IMR-90 (cell line): ENCODE results near the gene C6orf120. TPM values are rescaled to one million over a fixed set of nuclear protein-coding genes. Genes with fewer than 3 reads are reported as not detected.

Experiments
- ATAC-seq: fragments of 200-7000 bp; cut with Tn5 transposase; 2 replicates; pipeline ENCODE4 v1.9.1; 2020; ENCODE audit warnings: low read depth, mild to moderate bottlenecking, moderate library complexity
- BruUV-seq: library from RNA; stranded (reverse); fragments of 400-500 nt; replicated peaks from 2 replicates; lab custom pipeline; 2021; lab: Mats Ljungman, UMichigan
- CTCF ChIA-PET: fragments of 300-600 bp; formaldehyde crosslinking; extraction: SDS; loops from one replicate; lab custom pipeline; 2021; ENCODE audit warnings: antibody characterized with exemption; lab: Yijun Ruan, JAX
- POLR2A ChIA-PET: fragments of 300-600 bp; sonication (Branson Sonifier 250); formaldehyde crosslinking; loops from one replicate; lab custom pipeline; 2022; ENCODE audit warnings: antibody characterized with exemption; ENCODE audit not compliant: unreplicated experiment; lab: Charles Lee
- DNase-seq: peaks from one replicate; pipeline ENCODE4 v3.0.0; 2013
- H2AFZ ChIP-seq: replicated peaks from 2 replicates; pipeline ENCODE3; 2013; ENCODE audit warnings: low read length, mild to moderate bottlenecking; ENCODE audit not compliant: poor library complexity
- H2AK5ac ChIP-seq: 2 replicates; pipeline ENCODE4 v1.6.1; 2013; ENCODE audit warnings: low read depth, low read length, inconsistent platforms
- H2AK9ac ChIP-seq: replicated peaks from 2 replicates; pipeline ENCODE3; 2013; ENCODE audit warnings: mild to moderate bottlenecking, low read depth, low read length, moderate library complexity; ENCODE audit not compliant: poor library complexity
- H2BK120ac ChIP-seq: 2 replicates; pipeline ENCODE4 v1.6.1; 2013; ENCODE audit warnings: low read depth, low read length, inconsistent platforms
- H2BK15ac ChIP-seq: 3 replicates; pipeline ENCODE4 v1.6.1; 2013; ENCODE audit warnings: low read depth, low read length, inconsistent platforms
- H2BK20ac ChIP-seq: 2 replicates; pipeline ENCODE4 v1.6.1; 2013; ENCODE audit warnings: low read depth, mild to moderate bottlenecking, inconsistent platforms, low read length, moderate library complexity
- H2BK5ac ChIP-seq: 2 replicates; pipeline ENCODE4 v1.6.1; 2013; ENCODE audit warnings: mild to moderate bottlenecking, low read depth, low read length, inconsistent platforms; ENCODE audit not compliant: poor library complexity, severe bottlenecking
- H3K14ac ChIP-seq: replicated peaks from 2 replicates; pipeline ENCODE4 v1.6.1; 2013; ENCODE audit warnings: low read depth, low read length, inconsistent platforms
- H3K18ac ChIP-seq: 2 replicates; pipeline ENCODE4 v1.6.1; 2013; ENCODE audit warnings: low read depth, low read length, control low read depth
- H3K23ac ChIP-seq: 2 replicates; pipeline ENCODE4 v1.6.1; 2013; ENCODE audit warnings: low read depth, low read length, inconsistent platforms
- H3K27ac ChIP-seq: 2 replicates; pipeline ENCODE4 v1.5.1; 2013; ENCODE audit warnings: mild to moderate bottlenecking, control low read depth, low read length; ENCODE audit not compliant: insufficient read depth
- H3K27me3 ChIP-seq: 2 replicates; pipeline ENCODE4 v1.6.1; 2013; ENCODE audit warnings: low read length; ENCODE audit not compliant: control insufficient read depth, insufficient read depth
- H3K36me3 ChIP-seq: 2 replicates; pipeline ENCODE4 v1.6.1; 2013; ENCODE audit warnings: low read length, mixed read lengths; ENCODE audit not compliant: control insufficient read depth, insufficient read depth
- H3K4ac ChIP-seq: 2 replicates; pipeline ENCODE4 v1.6.1; 2013; ENCODE audit warnings: low read depth, low read length, inconsistent platforms
- H3K4me1 ChIP-seq: 2 replicates; pipeline ENCODE4 v1.6.1; 2013; ENCODE audit warnings: low read length, mixed read lengths; ENCODE audit not compliant: control insufficient read depth, insufficient read depth
- H3K4me2 ChIP-seq: 2 replicates; pipeline ENCODE4 v1.6.1; 2013; ENCODE audit warnings: low read depth, mild to moderate bottlenecking, control low read depth, low read length, moderate library complexity
- H3K4me3 ChIP-seq: 2 replicates; pipeline ENCODE4 v1.5.1; 2013; ENCODE audit warnings: low read depth, mild to moderate bottlenecking, control low read depth, low read length, moderate library complexity; ENCODE audit not compliant: insufficient read depth
- H3K56ac ChIP-seq: 2 replicates; pipeline ENCODE4 v1.6.1; 2013; ENCODE audit warnings: low read length, inconsistent platforms; ENCODE audit not compliant: insufficient read depth; ENCODE audit errors: extremely low read depth
- H3K79me1 ChIP-seq, 2 experiments: 2 replicates each; pipeline ENCODE4 v1.6.1; 2013; ENCODE audit warnings: low read length in 2 of 2, inconsistent platforms in 1 of 2, low read depth in 1 of 2
- H3K9ac ChIP-seq: 2 replicates; pipeline ENCODE4 v1.6.1; 2013; ENCODE audit warnings: low read depth, low read length, control low read depth
- H3K9me1 ChIP-seq: 2 replicates; pipeline ENCODE4 v1.6.1; 2013; ENCODE audit warnings: low read length, inconsistent platforms; ENCODE audit not compliant: insufficient read depth
- H3K9me3 ChIP-seq: 2 replicates; pipeline ENCODE4 v1.6.1; 2013; ENCODE audit warnings: low read length; ENCODE audit not compliant: control insufficient read depth, insufficient read depth
- H4K20me1 ChIP-seq: 2 replicates; pipeline ENCODE4 v1.6.1; 2013; ENCODE audit warnings: low read length, inconsistent platforms; ENCODE audit not compliant: insufficient read depth
- H4K5ac ChIP-seq: 2 replicates; pipeline ENCODE4 v1.6.1; 2013; ENCODE audit warnings: mild to moderate bottlenecking, low read depth, low read length, control low read depth
- H4K8ac ChIP-seq, 2 experiments: 2 replicates each; pipeline ENCODE4 v1.6.1; 2013; ENCODE audit warnings: low read depth in 2 of 2, low read length in 2 of 2, control low read depth in 1 of 2, inconsistent platforms in 1 of 2
- H4K91ac ChIP-seq: 2 replicates; pipeline ENCODE4 v1.6.1; 2013; ENCODE audit warnings: low read depth, low read length, inconsistent platforms; ENCODE audit not compliant: insufficient read depth
- BHLHE40 ChIP-seq: fragments of 150-350 bp; IDR thresholded peaks from 2 replicates; pipeline ENCODE4 v1.6.1; 2016; ENCODE audit warnings: mild to moderate bottlenecking, low read depth, low read length
- MAFK ChIP-seq: IDR thresholded peaks from 2 replicates; pipeline ENCODE4 v1.6.1; 2012; ENCODE audit warnings: low read depth, low read length, improper control_type of control experiment
- NFE2L2 ChIP-seq: fragments of 150-350 bp; IDR thresholded peaks from 2 replicates; pipeline ENCODE4 v1.6.1; 2016; ENCODE audit warnings: low read depth, mild to moderate bottlenecking, low read length
- RAD21 ChIP-seq: IDR thresholded peaks from 2 replicates; pipeline ENCODE4 v1.6.1; 2012; ENCODE audit warnings: low read length, improper control_type of control experiment
- SMC3 ChIP-seq: fragments of 150-350 bp; IDR thresholded peaks from 2 replicates; pipeline ENCODE4 v1.6.1; 2016; ENCODE audit warnings: low read depth, mild to moderate bottlenecking, antibody characterized with exemption, low read length, moderate library complexity
- WGBS, 2 experiments: methylation state at CpG; one replicate each; pipeline versions ENCODE4 v1.1.5 to v1.1.7; 2013; ENCODE audit warnings: missing lambda C conversion rate in 2 of 2; ENCODE audit not compliant: insufficient read length in 1 of 2; ENCODE audit errors: extremely low coverage in 2 of 2; 5-methylcytosine and 5-hydroxymethylcytosine counted together
- dilution Hi-C: fragments of 300-500 bp; cut with HindIII; formaldehyde crosslinking; loops from one replicate; pipeline ENCODE4 v1.14.3; 2018; ENCODE audit warnings: low sequenced_read_pairs; ENCODE audit not compliant: unreplicated experiment
- in situ Hi-C: fragments of 300-500 bp; cut with MboI; formaldehyde crosslinking; loops from 3 replicates; pipeline ENCODE4 v1.14.3; 2019; ENCODE audit warnings: low sequenced_read_pairs, inconsistent platforms, mixed read lengths
- intact Hi-C: fragments of 100-400 bp; cut with micrococcal nuclease; formaldehyde crosslinking; loops from 2 replicates; pipeline ENCODE4 v1.10.0; 2022
- polyA plus RNA-seq, 3 experiments: library from polyadenylated mRNA; depleted of rRNA; stranded (reverse); fragments of >200 nt; gene quantifications; 2 replicates each; pipeline ENCODE4 v1.2.3, GENCODE V29; 2012; ENCODE audit warnings: low replicate concordance in 1 of 3
- total RNA-seq: library from RNA; depleted of rRNA; stranded (reverse); fragments of >200 nt; gene quantifications from 2 replicates; pipeline ENCODE4 v1.2.3, GENCODE V29; 2012

The C6orf120 gene
- total and polyA plus RNA-seq, 2 of the 4 experiments (the other 2 are of a cell fraction): 21.4 to 26.7 TPM

- no TSS peak for BruUV-seq
- in situ Hi-C loops (no loop called here), intact Hi-C loops (loop anchor here (10.0 kb wide), 2 partner anchors 698 to 758 kb away; no protein-coding TSS in a partner anchor), dilution Hi-C loops (no loop called here)
- Histone ChIP-seq H3K9ac (no peak overlapping the region), H4K91ac (no peak overlapping the region), H3K9me1 (0 out of 2 replicates have a peak, but pooled peaks cover 5% of the 10 kb centered on the region), H3K27me3 (no peaks in the 10 kb centered on the region), H2BK5ac (no peak overlapping the region), H3K56ac (no peak overlapping the region), H4K5ac (no peak overlapping the region), H3K14ac (no peak overlapping the region), H3K9me3 (no peaks in the 10 kb centered on the region), H2BK20ac (no peak overlapping the region), H3K4ac (no peak overlapping the region), H3K4me1 (no peaks in the 10 kb centered on the region), H3K4me3 (no peak overlapping the region), H2BK120ac (no peak overlapping the region), H3K27ac (no peak overlapping the region), H3K79me1 (no peaks in the 10 kb centered on the region), H4K8ac (no peak overlapping the region), H3K23ac (no peak overlapping the region), H2AFZ (no peak overlapping the region), H2AK9ac (no peak overlapping the region), H3K18ac (no peak overlapping the region), H3K4me2 (no peak overlapping the region), H3K36me3 (peaks cover 20% of the 10 kb centered on the region), H4K20me1 (no peaks in the 10 kb centered on the region), H2BK15ac (no peak overlapping the region), H2AK5ac (no peak overlapping the region)
- POLR2A ChIA-PET: no interaction called here
- DNase-seq (no peak), ATAC-seq (no peak)
- CTCF ChIA-PET: interaction anchor here (1.0 kb wide), 1 partner anchor 538 kb away, joined by 3 read pairs; no protein-coding TSS in a partner anchor
- no CpG with 5 or more reads among the region's 11 CpGs for WGBS, 2 experiments
- TF ChIP-seq NFE2L2 (no peak), RAD21 (no peak), SMC3 (no peak), BHLHE40 (no peak), MAFK (no peak)
These were observed 49.0 kb upstream of the C6orf120 start for GRCh38 chr6:169652896-169653295.
